ENCODE results near the gene AMFR.

The AMFR gene

GRCh38 chr16:56368545-56368944 is 56.8 kb downstream of the AMFR start:
- no peaks in the 10 kb centered on the region for H3K79me1 ChIP-seq (ENCODE audit: low read length)
- no peak overlapping the region for H2BK5ac ChIP-seq (ENCODE audit: low read depth, low read length, poor library complexity)
- peaks cover 0 to 2% of the 10 kb centered on the region in 2 experiments for H3K4me1 ChIP-seq (ENCODE audit: control insufficient read depth in 1 of 2, insufficient read depth in 2 of 2, low read length in 2 of 2)
- no peak overlapping the region for H3K4me3 ChIP-seq (ENCODE audit: low read depth, low read length)
- H3K36me3 ChIP-seq (ENCODE audit: control insufficient read depth in 1 of 2, insufficient read depth in 2 of 2, low read length in 2 of 2), result peaks cover 18 to 31% of the 10 kb centered on the region in 2 experiments
- H2BK120ac ChIP-seq (ENCODE audit: insufficient read depth, low read length, poor library complexity), result no peak overlapping the region
- no peak overlapping the region for H2AK5ac ChIP-seq (ENCODE audit: low read length)
- H3K27ac ChIP-seq (ENCODE audit: low read depth, low read length), result no peak overlapping the region
- no peak overlapping the region for H3K4ac ChIP-seq (ENCODE audit: low read depth, low read length)
- H3K9me3 ChIP-seq (ENCODE audit: insufficient read depth, low read depth, low read length), result peaks cover 3% of the 10 kb centered on the region
- DNase-seq, result no peak
- H3K14ac ChIP-seq (ENCODE audit: low read length), result no peak overlapping the region
- no peak overlapping the region for H3K4me2 ChIP-seq (ENCODE audit: low read length)
- H4K12ac ChIP-seq (ENCODE audit: low read depth, low read length), result no peak overlapping the region
- H3K27me3 ChIP-seq (ENCODE audit: insufficient read depth, low read length), result no peaks in the 10 kb centered on the region
- no peak overlapping the region for H2BK12ac ChIP-seq (ENCODE audit: low read length)
- no peak overlapping the region for H3K18ac ChIP-seq (ENCODE audit: low read length)
- H4K91ac ChIP-seq (ENCODE audit: low read depth, low read length), result no peak overlapping the region
- H3K9ac ChIP-seq (ENCODE audit: low read length), result no peak overlapping the region
- no peaks in the 10 kb centered on the region for H3K79me2 ChIP-seq (ENCODE audit: control insufficient read depth, insufficient read depth, low read length, poor library complexity)
- WGBS (ENCODE audit: extremely low coverage, insufficient coverage, insufficient read length), result no CpG with 5 or more reads among the region's 2 CpGs
- H4K8ac ChIP-seq (ENCODE audit: low read depth, low read length), result no peak overlapping the region
- H3K23ac ChIP-seq (ENCODE audit: low read length), result no peak overlapping the region
- no peak overlapping the region for H2AFZ ChIP-seq (ENCODE audit: insufficient read depth, low read length, poor library complexity)

DNA sequence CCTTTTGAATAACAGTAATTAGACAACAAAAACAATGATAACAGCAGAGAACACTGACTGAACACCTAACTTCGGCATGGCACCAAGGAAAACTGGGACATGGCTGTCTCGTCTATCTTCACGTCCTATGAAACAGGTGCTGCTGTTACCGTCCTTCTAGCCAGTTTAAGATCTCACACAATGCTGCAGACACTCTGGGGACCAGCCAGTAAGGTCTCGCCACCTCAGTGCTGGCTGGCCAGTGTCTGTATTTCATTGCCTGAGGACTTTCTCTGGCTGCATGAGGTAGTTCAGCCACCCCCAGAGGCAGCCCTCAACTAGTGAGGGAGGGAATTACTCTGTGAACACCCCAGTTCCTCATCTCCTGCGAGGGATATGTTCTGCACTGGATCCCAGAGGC is 57.6 kb downstream of the AMFR start:
- Histone ChIP-seq H3K79me1 (ENCODE audit: low read length) (no peaks in the 10 kb centered on the region), H2AFZ (ENCODE audit: insufficient read depth, low read length, poor library complexity) (no peak overlapping the region), H3K4me1 (ENCODE audit: control insufficient read depth in 1 of 2, insufficient read depth in 2 of 2, low read length in 2 of 2) (no peaks in the 10 kb centered on the region), H3K14ac (ENCODE audit: low read length) (no peak overlapping the region), H3K4ac (ENCODE audit: low read depth, low read length) (no peak overlapping the region), H2BK12ac (ENCODE audit: low read length) (no peak overlapping the region), H3K9ac (ENCODE audit: low read length) (no peak overlapping the region), H3K9me3 (ENCODE audit: insufficient read depth, low read depth, low read length) (peaks cover 3% of the 10 kb centered on the region), H3K18ac (ENCODE audit: low read length) (no peak overlapping the region), H4K8ac (ENCODE audit: low read depth, low read length) (no peak overlapping the region), H4K91ac (ENCODE audit: low read depth, low read length) (no peak overlapping the region), H2BK120ac (ENCODE audit: insufficient read depth, low read length, poor library complexity) (no peak overlapping the region), H3K27me3 (ENCODE audit: insufficient read depth, low read length) (no peaks in the 10 kb centered on the region), H3K79me2 (ENCODE audit: control insufficient read depth, insufficient read depth, low read length, poor library complexity) (no peaks in the 10 kb centered on the region), H3K4me3 (ENCODE audit: low read depth, low read length) (no peak overlapping the region), H3K23ac (ENCODE audit: low read length) (no peak overlapping the region), H3K27ac (ENCODE audit: low read depth, low read length) (no peak overlapping the region), H2BK5ac (ENCODE audit: low read depth, low read length, poor library complexity) (no peak overlapping the region), H3K36me3 (ENCODE audit: control insufficient read depth in 1 of 2, insufficient read depth in 2 of 2, low read length in 2 of 2) (peaks cover 25 to 38% of the 10 kb centered on the region in 2 experiments), H3K4me2 (ENCODE audit: low read length) (no peak overlapping the region), H2AK5ac (ENCODE audit: low read length) (no peak overlapping the region), H4K12ac (ENCODE audit: low read depth, low read length) (no peak overlapping the region)
- no CpG with 5 or more reads among the region's 6 CpGs for WGBS (ENCODE audit: extremely low coverage, insufficient coverage, insufficient read length)
- no peak for DNase-seq

GRCh38 chr16:56366945-56367344 is 58.4 kb downstream of the AMFR start:
- Histone ChIP-seq H2BK120ac (ENCODE audit: insufficient read depth, low read length, poor library complexity) (no peak overlapping the region), H4K12ac (ENCODE audit: low read depth, low read length) (no peak overlapping the region), H3K4me2 (ENCODE audit: low read length) (no peak overlapping the region), H3K14ac (ENCODE audit: low read length) (no peak overlapping the region), H4K8ac (ENCODE audit: low read depth, low read length) (no peak overlapping the region), H3K4me1 (ENCODE audit: control insufficient read depth in 1 of 2, insufficient read depth in 2 of 2, low read length in 2 of 2) (no peaks in the 10 kb centered on the region), H3K4ac (ENCODE audit: low read depth, low read length) (no peak overlapping the region), H2AFZ (ENCODE audit: insufficient read depth, low read length, poor library complexity) (no peak overlapping the region), H3K23ac (ENCODE audit: low read length) (no peak overlapping the region), H3K79me2 (ENCODE audit: control insufficient read depth, insufficient read depth, low read length, poor library complexity) (no peaks in the 10 kb centered on the region), H2AK5ac (ENCODE audit: low read length) (no peak overlapping the region), H3K18ac (ENCODE audit: low read length) (no peak overlapping the region), H3K79me1 (ENCODE audit: low read length) (no peaks in the 10 kb centered on the region), H3K9me3 (ENCODE audit: insufficient read depth, low read depth, low read length) (peaks cover 3% of the 10 kb centered on the region), H3K36me3 (ENCODE audit: control insufficient read depth in 1 of 2, insufficient read depth in 2 of 2, low read length in 2 of 2) (peaks cover 30 to 43% of the 10 kb centered on the region in 2 experiments), H4K91ac (ENCODE audit: low read depth, low read length) (no peak overlapping the region), H3K27ac (ENCODE audit: low read depth, low read length) (no peak overlapping the region), H3K27me3 (ENCODE audit: insufficient read depth, low read length) (no peaks in the 10 kb centered on the region), H2BK12ac (ENCODE audit: low read length) (no peak overlapping the region), H2BK5ac (ENCODE audit: low read depth, low read length, poor library complexity) (no peak overlapping the region), H3K9ac (ENCODE audit: low read length) (no peak overlapping the region), H3K4me3 (ENCODE audit: low read depth, low read length) (no peak overlapping the region)
- no CpG with 5 or more reads among the region's 9 CpGs for WGBS (ENCODE audit: extremely low coverage, insufficient coverage, insufficient read length)
- DNase-seq, result no peak

GRCh38 chr16:56365552-56365951 is 59.8 kb downstream of the AMFR start:
- H3K4me2 ChIP-seq (ENCODE audit: low read length), result no peak overlapping the region
- no peak overlapping the region for H4K91ac ChIP-seq (ENCODE audit: low read depth, low read length)
- H3K9ac ChIP-seq (ENCODE audit: low read length), result no peak overlapping the region
- no peak overlapping the region for H3K4me3 ChIP-seq (ENCODE audit: low read depth, low read length)
- H2BK120ac ChIP-seq (ENCODE audit: insufficient read depth, low read length, poor library complexity), result no peak overlapping the region
- no peak overlapping the region for H3K14ac ChIP-seq (ENCODE audit: low read length)
- H3K4me1 ChIP-seq (ENCODE audit: control insufficient read depth in 1 of 2, insufficient read depth in 2 of 2, low read length in 2 of 2), result no peaks in the 10 kb centered on the region
- no peak overlapping the region for H2AK5ac ChIP-seq (ENCODE audit: low read length)
- no peak overlapping the region for H3K23ac ChIP-seq (ENCODE audit: low read length)
- no peak overlapping the region for H2BK5ac ChIP-seq (ENCODE audit: low read depth, low read length, poor library complexity)
- H2AFZ ChIP-seq (ENCODE audit: insufficient read depth, low read length, poor library complexity), result no peak overlapping the region
- H2BK12ac ChIP-seq (ENCODE audit: low read length), result no peak overlapping the region
- no peak overlapping the region for H3K18ac ChIP-seq (ENCODE audit: low read length)
- WGBS (ENCODE audit: extremely low coverage, insufficient coverage, insufficient read length), result no CpG with 5 or more reads among the region's 7 CpGs
- H3K27me3 ChIP-seq (ENCODE audit: insufficient read depth, low read length), result no peaks in the 10 kb centered on the region
- peaks cover 31 to 46% of the 10 kb centered on the region in 2 experiments for H3K36me3 ChIP-seq (ENCODE audit: control insufficient read depth in 1 of 2, insufficient read depth in 2 of 2, low read length in 2 of 2)
- no peak overlapping the region for H3K4ac ChIP-seq (ENCODE audit: low read depth, low read length)
- no peak for DNase-seq
- H3K9me3 ChIP-seq (ENCODE audit: insufficient read depth, low read depth, low read length), result peaks cover 5% of the 10 kb centered on the region
- H3K79me2 ChIP-seq (ENCODE audit: control insufficient read depth, insufficient read depth, low read length, poor library complexity), result no peaks in the 10 kb centered on the region
- no peak overlapping the region for H4K12ac ChIP-seq (ENCODE audit: low read depth, low read length)
- H3K79me1 ChIP-seq (ENCODE audit: low read length), result no peaks in the 10 kb centered on the region
- H3K27ac ChIP-seq (ENCODE audit: low read depth, low read length), result no peak overlapping the region
- H4K8ac ChIP-seq (ENCODE audit: low read depth, low read length), result no peak overlapping the region
